ENCODE data around the gene KIF6.

KIF6 gene

DNA sequence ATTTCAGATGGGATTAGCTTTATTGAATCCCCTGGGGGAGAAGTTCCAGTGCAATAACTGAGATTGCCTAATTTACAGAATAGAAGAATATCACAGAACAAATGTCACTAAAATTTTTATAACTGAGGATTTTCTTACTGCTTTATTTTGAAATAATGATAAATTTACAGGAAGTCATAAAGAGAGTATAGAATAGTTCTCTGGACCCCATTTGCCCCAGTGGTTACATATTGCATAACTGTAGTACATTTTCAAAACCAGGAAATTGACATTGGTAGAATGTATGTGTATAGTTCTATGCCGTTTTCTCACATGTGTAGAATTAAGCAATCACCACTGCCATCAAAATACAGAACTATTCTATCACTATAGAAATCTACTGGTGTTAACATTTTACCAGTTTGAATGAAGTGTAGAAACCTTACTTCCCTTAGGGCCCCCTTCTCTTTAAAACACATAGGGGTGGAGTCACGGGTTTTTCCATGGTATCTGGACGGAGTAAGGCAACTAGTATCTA lies 18.3 kb downstream of the KIF6 start:
- Histone ChIP-seq H3K27ac (ENCODE audit: low read length) (no peak overlapping the region), H3K4me3 (ENCODE audit: low read length) (no peak overlapping the region), H3K36me3 (ENCODE audit: control insufficient read depth, low read depth, low read length) (no peaks in the 10 kb centered on the region), H3K9ac (ENCODE audit: low read length) (no peak overlapping the region), H3K9me3 (ENCODE audit: control insufficient read depth, low read depth, low read length) (no peaks in the 10 kb centered on the region), H3K4me1 (ENCODE audit: control insufficient read depth, low read depth, low read length) (peaks cover 15% of the 10 kb centered on the region), H3K27me3 (ENCODE audit: control insufficient read depth, insufficient read depth, low read length) (no peaks in the 10 kb centered on the region)

DNA sequence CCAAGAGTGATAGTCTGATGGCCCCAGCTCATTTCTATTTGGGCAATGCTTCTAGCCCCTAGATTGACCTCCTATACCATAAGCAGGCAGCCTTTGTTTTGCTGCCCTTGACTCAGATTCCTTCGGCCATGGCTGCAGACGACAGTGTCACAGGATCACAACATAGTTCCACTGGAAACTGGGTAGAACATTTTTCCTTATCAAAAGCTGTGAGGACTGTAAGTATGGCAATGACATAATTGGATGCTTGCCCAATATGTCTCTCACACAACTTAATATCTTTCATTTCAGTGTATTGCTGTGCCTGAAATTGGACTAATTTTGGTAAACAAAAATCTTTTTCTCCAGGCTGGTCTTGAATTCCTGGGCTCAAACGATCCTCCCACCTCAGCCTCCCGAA lies 22.9 kb downstream of the KIF6 start:
- H3K36me3 ChIP-seq (ENCODE audit: control insufficient read depth, low read depth, low read length), result no peaks in the 10 kb centered on the region
- H3K27me3 ChIP-seq (ENCODE audit: control insufficient read depth, insufficient read depth, low read length), result no peaks in the 10 kb centered on the region
- no peaks in the 10 kb centered on the region for H3K9me3 ChIP-seq (ENCODE audit: control insufficient read depth, low read depth, low read length)
- H3K4me1 ChIP-seq (ENCODE audit: control insufficient read depth, low read depth, low read length), result no peaks in the 10 kb centered on the region
- H3K4me3 ChIP-seq (ENCODE audit: low read length), result no peak overlapping the region
- H3K27ac ChIP-seq (ENCODE audit: low read length), result no peak overlapping the region
- H3K9ac ChIP-seq (ENCODE audit: low read length), result no peak overlapping the region

DNA sequence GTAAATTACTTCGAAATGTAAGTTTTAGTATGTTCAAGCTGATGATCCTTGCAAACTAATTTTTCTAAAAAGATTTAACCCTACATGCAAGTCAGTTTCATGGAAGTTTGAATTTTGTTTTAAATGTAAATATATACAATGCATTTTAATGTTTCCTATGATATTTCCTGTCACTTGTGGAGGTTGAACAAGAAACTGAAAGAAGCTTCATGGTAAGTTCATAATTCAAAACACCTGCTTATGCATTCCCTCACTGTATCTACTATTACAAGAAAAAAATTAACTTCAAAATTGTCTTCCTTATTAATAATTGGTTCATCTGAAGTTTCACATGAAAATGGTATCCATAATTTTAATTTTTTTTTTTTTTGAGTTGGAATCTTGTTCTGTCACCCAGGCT lies 24.8 kb downstream of the KIF6 start:
- no peaks in the 10 kb centered on the region for H3K9me3 ChIP-seq (ENCODE audit: control insufficient read depth, low read depth, low read length)
- no peak overlapping the region for H3K4me3 ChIP-seq (ENCODE audit: low read length)
- no peaks in the 10 kb centered on the region for H3K4me1 ChIP-seq (ENCODE audit: control insufficient read depth, low read depth, low read length)
- H3K9ac ChIP-seq (ENCODE audit: low read length), result no peak overlapping the region
- no peaks in the 10 kb centered on the region for H3K27me3 ChIP-seq (ENCODE audit: control insufficient read depth, insufficient read depth, low read length)
- H3K27ac ChIP-seq (ENCODE audit: low read length), result no peak overlapping the region
- no peaks in the 10 kb centered on the region for H3K36me3 ChIP-seq (ENCODE audit: control insufficient read depth, low read depth, low read length)

- Histone ChIP-seq H3K4me3 (ENCODE audit: low read length) (no peak overlapping the region), H3K9ac (ENCODE audit: low read length) (no peak overlapping the region), H3K27ac (ENCODE audit: low read length) (no peak overlapping the region), H3K36me3 (ENCODE audit: control insufficient read depth, low read depth, low read length) (no peaks in the 10 kb centered on the region), H3K4me1 (ENCODE audit: control insufficient read depth, low read depth, low read length) (no peaks in the 10 kb centered on the region), H3K9me3 (ENCODE audit: control insufficient read depth, low read depth, low read length) (no peaks in the 10 kb centered on the region), H3K27me3 (ENCODE audit: control insufficient read depth, insufficient read depth, low read length) (no peaks in the 10 kb centered on the region)
Observed at GRCh38 chr6:39698789-39699188, 26.4 kb downstream of the KIF6 start.

DNA sequence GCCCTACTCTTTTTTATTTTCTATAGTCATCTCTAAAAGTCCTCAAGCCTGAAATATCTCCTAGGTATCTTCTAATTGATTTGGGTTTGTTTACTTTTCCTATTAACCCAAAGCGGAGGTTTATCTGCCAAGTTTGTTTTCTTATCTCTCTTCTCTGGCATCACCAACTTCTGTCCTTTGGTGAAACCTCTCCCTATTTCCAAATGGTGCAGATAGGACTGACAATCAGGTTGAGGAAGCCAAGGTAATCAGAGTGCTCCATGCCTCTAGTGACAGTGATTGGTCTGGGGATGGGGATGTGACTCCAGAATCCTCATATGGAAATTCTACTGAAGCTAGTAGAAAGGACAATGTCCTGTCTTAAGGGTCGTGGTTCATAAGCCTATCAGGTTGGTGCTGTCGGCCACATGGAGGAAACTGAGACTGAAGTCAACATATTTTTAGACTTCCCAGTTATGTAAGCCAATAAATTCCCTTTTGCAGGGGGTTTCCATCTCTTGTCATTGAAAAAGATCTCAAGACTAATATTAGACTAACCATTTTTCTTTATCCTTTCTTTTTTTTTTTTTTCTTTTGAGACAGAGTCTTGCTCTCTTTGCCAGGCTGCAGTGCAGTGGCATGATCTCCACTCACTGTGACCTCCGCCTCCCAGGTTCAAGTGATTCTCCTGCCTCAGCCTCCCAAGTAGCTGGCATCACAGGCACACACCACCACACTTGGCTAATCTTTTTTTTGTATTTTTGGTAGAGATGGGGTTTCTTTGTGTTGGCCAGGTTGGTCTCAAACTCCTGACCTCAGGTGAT lies 28.0 kb downstream of the KIF6 start:
- H3K9me3 ChIP-seq (ENCODE audit: control insufficient read depth, low read depth, low read length), result no peaks in the 10 kb centered on the region
- no peaks in the 10 kb centered on the region for H3K36me3 ChIP-seq (ENCODE audit: control insufficient read depth, low read depth, low read length)
- H3K9ac ChIP-seq (ENCODE audit: low read length), result no peak overlapping the region
- no peak overlapping the region for H3K4me3 ChIP-seq (ENCODE audit: low read length)
- no peaks in the 10 kb centered on the region for H3K4me1 ChIP-seq (ENCODE audit: control insufficient read depth, low read depth, low read length)
- H3K27me3 ChIP-seq (ENCODE audit: control insufficient read depth, insufficient read depth, low read length), result no peaks in the 10 kb centered on the region
- no peak overlapping the region for H3K27ac ChIP-seq (ENCODE audit: low read length)

DNA sequence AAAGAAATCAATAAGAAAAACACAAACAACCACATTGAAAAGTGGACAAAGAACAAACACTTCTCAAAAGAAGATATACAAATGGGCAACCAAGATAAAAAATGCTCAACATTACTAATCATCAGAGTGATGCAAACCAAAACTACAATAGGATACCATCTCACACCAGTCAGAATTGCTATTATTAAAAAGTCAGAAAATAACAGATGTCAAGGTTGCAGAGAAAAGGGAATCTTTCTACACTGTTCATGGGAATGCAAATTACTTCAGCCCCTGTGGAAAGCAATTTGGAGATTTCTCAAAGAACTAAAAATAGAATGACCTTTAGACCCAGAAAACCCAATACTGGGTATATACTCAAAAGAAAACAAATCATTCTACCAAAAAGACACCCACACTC lies 29.8 kb downstream of the KIF6 start:
- Histone ChIP-seq H3K27ac (ENCODE audit: low read length) (no peak overlapping the region), H3K36me3 (ENCODE audit: control insufficient read depth, low read depth, low read length) (no peaks in the 10 kb centered on the region), H3K4me1 (ENCODE audit: control insufficient read depth, low read depth, low read length) (no peaks in the 10 kb centered on the region), H3K4me3 (ENCODE audit: low read length) (no peak overlapping the region), H3K9ac (ENCODE audit: low read length) (no peak overlapping the region), H3K9me3 (ENCODE audit: control insufficient read depth, low read depth, low read length) (no peaks in the 10 kb centered on the region), H3K27me3 (ENCODE audit: control insufficient read depth, insufficient read depth, low read length) (no peaks in the 10 kb centered on the region)

DNA sequence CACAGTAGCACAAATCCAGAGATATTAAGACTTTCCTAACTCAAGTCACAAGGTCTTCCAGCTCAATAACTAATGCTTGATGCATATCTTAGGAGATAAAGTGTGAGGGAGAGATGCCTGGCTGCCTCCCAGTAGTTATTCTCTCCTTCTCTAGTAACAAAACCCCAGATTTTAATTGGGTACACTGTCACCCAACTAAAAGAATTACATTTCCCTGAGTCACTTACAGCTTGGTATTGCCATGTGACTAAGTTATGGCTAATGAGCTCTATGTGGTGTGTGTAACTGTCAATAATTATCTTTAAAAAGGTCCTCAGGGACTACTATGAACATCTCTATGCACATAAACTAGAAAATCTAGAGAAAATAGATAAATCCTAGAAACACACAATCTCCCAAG lies 32.0 kb downstream of the KIF6 start:
- Histone ChIP-seq H3K36me3 (ENCODE audit: control insufficient read depth, low read depth, low read length) (no peaks in the 10 kb centered on the region), H3K4me1 (ENCODE audit: control insufficient read depth, low read depth, low read length) (no peaks in the 10 kb centered on the region), H3K27ac (ENCODE audit: low read length) (no peak overlapping the region), H3K4me3 (ENCODE audit: low read length) (no peak overlapping the region), H3K9me3 (ENCODE audit: control insufficient read depth, low read depth, low read length) (no peaks in the 10 kb centered on the region), H3K9ac (ENCODE audit: low read length) (no peak overlapping the region), H3K27me3 (ENCODE audit: control insufficient read depth, insufficient read depth, low read length) (no peaks in the 10 kb centered on the region)

DNA sequence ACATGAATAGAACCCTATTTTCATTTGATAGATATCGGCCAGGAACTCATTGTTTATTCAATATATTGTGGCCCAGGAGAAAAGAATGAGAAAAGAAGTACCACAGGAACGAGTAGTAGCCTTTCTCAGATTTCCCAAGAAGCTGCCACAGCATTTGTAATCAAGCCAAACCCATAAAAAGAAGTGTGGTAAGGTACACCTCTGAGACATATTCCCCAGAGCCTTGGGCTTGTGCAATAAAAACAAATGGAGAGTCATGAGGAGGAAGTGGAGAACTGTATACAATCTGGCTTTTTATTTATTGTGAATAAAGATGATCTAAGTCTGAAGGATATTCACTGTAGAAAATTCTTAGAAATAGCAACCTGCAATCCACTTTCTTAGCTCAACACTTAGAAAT lies 36.7 kb downstream of the KIF6 start:
- no peaks in the 10 kb centered on the region for H3K4me1 ChIP-seq (ENCODE audit: control insufficient read depth, low read depth, low read length)
- no peak overlapping the region for H3K9ac ChIP-seq (ENCODE audit: low read length)
- no peak overlapping the region for H3K27ac ChIP-seq (ENCODE audit: low read length)

GRCh38 chr6:39686976-39687375 lies 38.2 kb downstream of the KIF6 start:
- no peak overlapping the region for H3K4me3 ChIP-seq (ENCODE audit: low read length)
- H3K27me3 ChIP-seq (ENCODE audit: control insufficient read depth, insufficient read depth, low read length), result no peaks in the 10 kb centered on the region
- no peak overlapping the region for H3K9ac ChIP-seq (ENCODE audit: low read length)
- no peaks in the 10 kb centered on the region for H3K9me3 ChIP-seq (ENCODE audit: control insufficient read depth, low read depth, low read length)
- H3K36me3 ChIP-seq (ENCODE audit: control insufficient read depth, low read depth, low read length), result no peaks in the 10 kb centered on the region
- H3K27ac ChIP-seq (ENCODE audit: low read length), result no peak overlapping the region
- H3K4me1 ChIP-seq (ENCODE audit: control insufficient read depth, low read depth, low read length), result no peaks in the 10 kb centered on the region

More for the DNA sequence above, 36.7 kb downstream of the KIF6 start:
- no peaks in the 10 kb centered on the region for H3K9me3 ChIP-seq (ENCODE audit: control insufficient read depth, low read depth, low read length)
- no peak overlapping the region for H3K4me3 ChIP-seq (ENCODE audit: low read length)
- H3K36me3 ChIP-seq (ENCODE audit: control insufficient read depth, low read depth, low read length), result no peaks in the 10 kb centered on the region
- H3K27me3 ChIP-seq (ENCODE audit: control insufficient read depth, insufficient read depth, low read length), result no peaks in the 10 kb centered on the region

DNA sequence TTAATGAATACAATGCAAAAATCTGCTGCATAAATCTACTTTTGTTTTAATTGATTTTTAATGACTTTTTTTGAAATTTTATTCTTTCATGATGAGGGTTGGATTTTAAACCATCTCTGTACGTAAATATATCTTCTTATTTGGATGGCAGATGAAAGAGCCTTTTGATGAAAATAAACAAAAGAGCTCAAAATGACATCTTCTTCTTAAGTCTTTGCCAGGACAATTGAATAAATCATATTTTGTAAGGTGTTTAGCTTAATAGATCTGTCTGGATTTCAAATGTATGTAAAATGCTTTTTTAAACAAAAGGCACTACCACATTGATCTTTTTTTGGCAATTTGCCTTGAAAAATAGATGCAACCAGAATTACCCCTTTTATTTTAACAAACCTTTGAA lies 39.3 kb downstream of the KIF6 start:
- Histone ChIP-seq H3K9ac (ENCODE audit: low read length) (no peak overlapping the region), H3K4me3 (ENCODE audit: low read length) (no peak overlapping the region), H3K27ac (ENCODE audit: low read length) (no peak overlapping the region), H3K4me1 (ENCODE audit: control insufficient read depth, low read depth, low read length) (no peaks in the 10 kb centered on the region), H3K27me3 (ENCODE audit: control insufficient read depth, insufficient read depth, low read length) (no peaks in the 10 kb centered on the region), H3K9me3 (ENCODE audit: control insufficient read depth, low read depth, low read length) (no peaks in the 10 kb centered on the region), H3K36me3 (ENCODE audit: control insufficient read depth, low read depth, low read length) (no peaks in the 10 kb centered on the region)

GRCh38 chr6:39685489-39685826 lies 39.8 kb downstream of the KIF6 start:
- H3K4me3 ChIP-seq (ENCODE audit: low read length), result no peak overlapping the region
- H3K36me3 ChIP-seq (ENCODE audit: control insufficient read depth, low read depth, low read length), result no peaks in the 10 kb centered on the region
- no peak overlapping the region for H3K27ac ChIP-seq (ENCODE audit: low read length)
- no peak overlapping the region for H3K9ac ChIP-seq (ENCODE audit: low read length)
- H3K9me3 ChIP-seq (ENCODE audit: control insufficient read depth, low read depth, low read length), result no peaks in the 10 kb centered on the region
- H3K27me3 ChIP-seq (ENCODE audit: control insufficient read depth, insufficient read depth, low read length), result no peaks in the 10 kb centered on the region
- no peaks in the 10 kb centered on the region for H3K4me1 ChIP-seq (ENCODE audit: control insufficient read depth, low read depth, low read length)

GRCh38 chr6:39684790-39685488 lies 40.3 kb downstream of the KIF6 start:
- Histone ChIP-seq H3K27me3 (ENCODE audit: control insufficient read depth, insufficient read depth, low read length) (no peaks in the 10 kb centered on the region), H3K36me3 (ENCODE audit: control insufficient read depth, low read depth, low read length) (no peaks in the 10 kb centered on the region), H3K4me3 (ENCODE audit: low read length) (no peak overlapping the region), H3K4me1 (ENCODE audit: control insufficient read depth, low read depth, low read length) (no peaks in the 10 kb centered on the region), H3K9me3 (ENCODE audit: control insufficient read depth, low read depth, low read length) (no peaks in the 10 kb centered on the region), H3K9ac (ENCODE audit: low read length) (no peak overlapping the region), H3K27ac (ENCODE audit: low read length) (no peak overlapping the region)

Measured in iPS-18a (cell line).